COLO668 (cell line): ENCODE results near the gene PPCDC.

Experiments
- DNase-seq: peaks from one replicate; lab custom pipeline; 2025; ENCODE audit not compliant: unreplicated experiment; lab: John Stamatoyannopoulos, UW

The PPCDC gene, protein sequence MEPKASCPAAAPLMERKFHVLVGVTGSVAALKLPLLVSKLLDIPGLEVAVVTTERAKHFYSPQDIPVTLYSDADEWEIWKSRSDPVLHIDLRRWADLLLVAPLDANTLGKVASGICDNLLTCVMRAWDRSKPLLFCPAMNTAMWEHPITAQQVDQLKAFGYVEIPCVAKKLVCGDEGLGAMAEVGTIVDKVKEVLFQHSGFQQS

GRCh38 chr15:75023181-75023871 is at the start of gene PPCDC:
TSS of gene PPCDC (plus strand) at chr15:75023590. CDS start at chr15:75028319, 4,729 bp downstream.
- DNase-seq = peak; percentile 96

DNA sequence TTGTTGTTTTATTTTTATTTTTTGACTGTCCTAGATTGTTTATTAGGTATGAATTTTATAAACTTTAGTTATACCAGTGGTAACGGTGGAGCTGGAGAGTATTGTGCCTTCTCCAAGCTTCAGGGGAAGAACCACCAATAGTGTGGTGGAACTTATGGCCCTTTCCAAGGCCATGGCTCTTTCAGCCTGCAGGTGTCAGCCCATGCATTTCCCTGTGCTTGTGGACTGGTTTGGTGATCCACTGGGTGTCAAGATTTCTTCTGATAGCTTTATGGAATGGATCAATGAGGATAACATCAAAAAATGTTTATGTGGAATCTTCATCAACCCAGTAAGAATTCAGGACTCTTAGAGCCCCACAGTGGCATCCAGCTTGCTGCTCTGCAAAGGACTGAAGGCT is 47.2 kb upstream of the PPCDC start:
- no peak for DNase-seq

DNA sequence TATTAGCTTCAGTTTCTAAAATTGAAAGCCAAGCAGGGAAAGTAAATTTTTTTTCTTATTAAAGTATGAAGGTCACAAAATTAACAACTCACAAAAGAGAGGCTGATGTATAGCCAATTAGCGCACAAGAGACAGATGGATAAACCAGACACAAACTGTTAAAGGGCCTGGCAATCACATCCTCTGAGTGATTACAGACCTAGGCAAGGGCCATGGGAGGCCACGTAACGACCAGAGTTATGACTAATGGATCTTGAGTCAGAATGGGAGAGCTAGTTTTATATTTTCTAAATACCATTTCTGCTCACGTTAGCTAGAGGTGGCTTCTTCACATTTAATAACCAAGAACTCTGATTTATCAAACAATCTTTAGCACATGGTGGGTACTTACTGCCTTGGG is 45.8 kb upstream of the PPCDC start:
- DNase-seq = no peak

- no peak for DNase-seq
These were observed 45.3 kb upstream of the PPCDC start for GRCh38 chr15:74978077-74978476.

- DNase-seq = peak; percentile 25
These were observed 44.9 kb upstream of the PPCDC start for GRCh38 chr15:74978503-74978902.

DNA sequence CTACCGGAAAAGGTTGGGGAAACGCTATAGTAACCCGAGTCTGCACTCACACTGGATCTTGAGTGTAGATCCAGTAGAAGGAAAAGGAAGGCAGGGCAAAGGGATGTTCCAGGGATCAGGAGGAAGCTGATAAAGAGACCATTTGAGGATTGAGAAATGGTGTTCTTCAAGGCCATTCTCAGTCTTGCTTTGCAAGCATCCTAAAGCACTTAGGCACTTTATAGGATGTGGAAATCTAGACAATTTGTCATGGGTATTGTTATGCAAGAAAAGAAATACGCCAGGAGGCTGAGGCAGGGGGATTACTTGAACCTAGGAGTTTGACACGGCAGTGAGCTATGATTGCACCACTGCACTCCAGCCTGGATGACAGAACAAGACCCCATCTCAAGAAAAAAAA is 41.2 kb upstream of the PPCDC start:
- no peak for DNase-seq

DNA sequence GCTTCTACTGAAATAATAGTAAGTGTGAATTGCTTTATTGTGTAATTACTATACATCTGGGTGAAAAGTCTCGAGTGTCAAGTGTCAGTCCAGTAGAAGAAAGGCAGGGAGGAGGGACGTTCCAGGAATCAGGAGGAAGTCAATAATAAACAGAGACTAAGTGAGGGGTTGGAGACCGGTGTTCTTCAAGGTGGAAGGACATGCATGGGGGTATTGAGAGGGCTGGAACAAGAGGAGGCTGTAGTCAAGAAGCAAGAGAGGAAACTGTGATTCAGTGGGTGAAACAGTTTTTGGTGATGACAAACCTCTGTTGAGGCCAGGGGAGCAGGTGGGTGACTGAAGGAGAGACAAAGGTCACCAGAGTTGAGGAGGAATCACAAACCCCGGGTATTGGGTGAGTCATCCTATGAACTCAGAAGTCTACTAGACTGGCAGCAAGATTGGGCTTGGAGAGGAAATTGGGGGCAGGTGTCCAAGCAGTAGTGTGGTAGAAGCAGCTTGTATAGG is 39.6 kb upstream of the PPCDC start:
- DNase-seq = peak; percentile 12

- DNase-seq = peak; percentile 68
These were observed 35.2 kb upstream of the PPCDC start for GRCh38 chr15:74988007-74988800.

DNA sequence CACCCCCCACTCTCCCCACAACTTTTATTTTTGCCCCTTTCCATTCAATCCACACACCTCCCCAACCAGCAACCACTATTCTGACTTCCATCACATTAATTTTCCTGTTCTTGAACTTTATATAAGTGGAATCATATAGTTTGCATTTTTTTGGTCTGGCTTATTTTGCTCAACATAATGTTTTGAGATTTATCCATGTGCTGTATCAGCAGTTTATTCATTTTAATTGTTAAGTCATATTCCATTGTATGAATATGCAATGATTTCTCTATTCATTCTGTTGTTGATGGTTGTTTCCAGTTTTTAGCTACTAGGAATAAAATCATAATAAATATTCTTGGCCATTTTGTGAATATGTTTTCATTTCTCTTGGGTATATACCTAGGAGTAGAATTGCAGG is 33.9 kb upstream of the PPCDC start:
- no peak for DNase-seq

GRCh38 chr15:74992619-74993018 is 30.8 kb upstream of the PPCDC start:
- no peak for DNase-seq

GRCh38 chr15:74994236-74994635 is 29.2 kb upstream of the PPCDC start:
- no peak for DNase-seq

GRCh38 chr15:74994685-74995084 is 28.7 kb upstream of the PPCDC start:
- no peak for DNase-seq

- peak; percentile 98 for DNase-seq
These were observed 28.1 kb upstream of the PPCDC start, which contains the start of gene SCAMP5 for GRCh38 chr15:74995182-74995778. TSS of gene SCAMP5 (plus strand) at chr15:74995563. CDS start at chr15:75011840, 16,277 bp downstream.

- peak; percentile 77 for DNase-seq
These were observed 27.3 kb upstream of the PPCDC start for GRCh38 chr15:74995779-74996765.

DNA sequence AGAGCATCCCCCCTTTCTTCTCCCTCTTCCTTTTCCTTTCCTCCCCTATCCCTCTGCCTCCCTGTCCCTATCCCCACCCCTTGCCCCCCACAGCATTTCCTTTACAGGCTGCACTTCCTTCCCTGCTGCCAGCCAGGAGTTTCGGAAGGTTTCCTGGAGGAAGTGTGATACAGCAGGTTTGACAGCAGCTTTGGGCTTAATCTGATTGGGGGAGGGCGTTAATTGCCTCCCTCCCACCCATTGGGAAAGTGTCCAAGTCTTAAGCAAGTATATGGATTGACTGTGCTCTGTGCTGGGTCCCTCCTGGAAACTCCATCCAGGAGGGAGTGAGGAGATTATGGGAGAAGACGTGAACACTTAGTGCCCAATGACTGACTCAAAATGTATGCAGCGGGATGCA is 26.2 kb upstream of the PPCDC start:
- no peak for DNase-seq

GRCh38 chr15:74997543-74997942 is 25.8 kb upstream of the PPCDC start:
- no peak for DNase-seq

- DNase-seq = no peak
These were observed 22.1 kb upstream of the PPCDC start for GRCh38 chr15:75001310-75001709.

GRCh38 chr15:75002398-75002797 is 21.0 kb upstream of the PPCDC start:
- no peak for DNase-seq

DNA sequence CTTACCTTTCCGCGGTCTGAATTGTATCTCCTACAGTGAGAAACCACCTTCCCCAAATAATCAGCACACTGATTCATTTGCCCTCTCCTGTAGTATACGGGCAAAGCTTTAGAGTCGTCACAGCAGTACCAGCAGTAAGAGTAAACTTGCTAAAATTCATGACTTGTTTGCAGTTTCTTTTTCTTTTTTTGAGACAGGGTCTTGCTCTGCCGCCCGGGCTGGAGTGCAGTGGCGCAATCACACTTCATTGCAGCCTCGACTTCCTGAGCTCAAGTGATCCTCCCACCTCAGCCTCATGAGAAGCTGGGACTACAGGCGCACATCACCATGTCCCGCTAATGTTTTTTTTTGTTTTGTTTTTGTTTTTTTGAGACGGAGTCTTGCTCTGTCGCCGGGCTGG is 16.2 kb upstream of the PPCDC start:
- DNase-seq = no peak

- DNase-seq = no peak
These were observed 15.2 kb upstream of the PPCDC start for GRCh38 chr15:75008221-75008625.
